ENCODE measurements around the gene STAG2. TPM values are rescaled to one million over a fixed set of nuclear protein-coding genes. Genes with fewer than 3 reads are reported as not detected.
A peak's percentile ranks its signal among the peaks of the same experiment; 100 is the strongest.

STAG2 gene
- total RNA-seq, 1 experiment from 2014 or later, result 92.1 TPM

GRCh38 chrX:124015721-124016120, 54.2 kb downstream of the STAG2 start:
- Histone ChIP-seq H3K9ac (ENCODE audit: low read length) (no peak overlapping the region), H2AFZ (ENCODE audit: low read length) (no peak overlapping the region), H3K9me3 (ENCODE audit: low read length) (no peaks in the 10 kb centered on the region), H4K20me1 (ENCODE audit: low read length) (peaks cover 9% of the 10 kb centered on the region; the same call in 1 of the 2 replicates), H3K9me2 (replicated peaks; ENCODE audit: low read length) (no peaks in the 10 kb centered on the region), H3K4me1 (ENCODE audit: insufficient read depth, low read length) (0 out of 2 replicates have a peak, but pooled peaks cover 2% of the 10 kb centered on the region), H3K4me3 (ENCODE audit: low read length) (no peak overlapping the region), H3K27ac (ENCODE audit: low read length) (no peak overlapping the region), H3K79me2 (ENCODE audit: low read length) (peaks cover 97% of the 10 kb centered on the region), H3K4me2 (ENCODE audit: low read length) (no peak overlapping the region), H3K36me3 (ENCODE audit: low read depth, low read length) (no peaks in the 10 kb centered on the region; the same call in 1 of the 2 replicates), H3K27me3 (ENCODE audit: low read length) (no peaks in the 10 kb centered on the region), H3F3A (ENCODE audit: low read length, unreplicated experiment) (no peaks in the 10 kb centered on the region)
- TF ChIP-seq, protein P1, sequence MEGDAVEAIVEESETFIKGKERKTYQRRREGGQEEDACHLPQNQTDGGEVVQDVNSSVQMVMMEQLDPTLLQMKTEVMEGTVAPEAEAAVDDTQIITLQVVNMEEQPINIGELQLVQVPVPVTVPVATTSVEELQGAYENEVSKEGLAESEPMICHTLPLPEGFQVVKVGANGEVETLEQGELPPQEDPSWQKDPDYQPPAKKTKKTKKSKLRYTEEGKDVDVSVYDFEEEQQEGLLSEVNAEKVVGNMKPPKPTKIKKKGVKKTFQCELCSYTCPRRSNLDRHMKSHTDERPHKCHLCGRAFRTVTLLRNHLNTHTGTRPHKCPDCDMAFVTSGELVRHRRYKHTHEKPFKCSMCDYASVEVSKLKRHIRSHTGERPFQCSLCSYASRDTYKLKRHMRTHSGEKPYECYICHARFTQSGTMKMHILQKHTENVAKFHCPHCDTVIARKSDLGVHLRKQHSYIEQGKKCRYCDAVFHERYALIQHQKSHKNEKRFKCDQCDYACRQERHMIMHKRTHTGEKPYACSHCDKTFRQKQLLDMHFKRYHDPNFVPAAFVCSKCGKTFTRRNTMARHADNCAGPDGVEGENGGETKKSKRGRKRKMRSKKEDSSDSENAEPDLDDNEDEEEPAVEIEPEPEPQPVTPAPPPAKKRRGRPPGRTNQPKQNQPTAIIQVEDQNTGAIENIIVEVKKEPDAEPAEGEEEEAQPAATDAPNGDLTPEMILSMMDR (conservative IDR thresholded peaks at IDR 0.05; ENCODE audit: low read depth, low read length), result no peak
- TF ChIP-seq EZH2 (IDR thresholded peaks at IDR 0.05; ENCODE audit: low read length, unreplicated experiment) (no peak), EZH2phosphoT487 (IDR thresholded peaks at IDR 0.05; ENCODE audit: borderline replicate concordance, low read length) (no peak)
- DNase-seq (no peak), ATAC-seq (peak; percentile 57; the same call in 1 of the 2 replicates)
- CTCF ChIA-PET, result interaction anchor here (0.6 kb wide), 1 partner anchor 81 kb away, joined by 3 read pairs; no protein-coding TSS in a partner anchor
- POLR2A ChIA-PET (ENCODE audit: unreplicated experiment), result no interaction called here
- BruUV-seq (replicated peaks), result no TSS peak
- intact Hi-C loops (cut with micrococcal nuclease), result loop anchor here (5.0 kb wide), 1 partner anchor 38 kb away; no protein-coding TSS in a partner anchor

- Histone ChIP-seq H3K27ac (ENCODE audit: low read length) (no peak overlapping the region), H3K4me3 (ENCODE audit: low read length) (no peak overlapping the region), H3K9me3 (ENCODE audit: low read length) (no peaks in the 10 kb centered on the region), H3K36me3 (ENCODE audit: low read depth, low read length) (no peaks in the 10 kb centered on the region), H3K27me3 (ENCODE audit: low read length) (no peaks in the 10 kb centered on the region), H3K9me2 (replicated peaks; ENCODE audit: low read length) (no peaks in the 10 kb centered on the region), H3F3A (ENCODE audit: low read length, unreplicated experiment) (no peaks in the 10 kb centered on the region), H3K9ac (ENCODE audit: low read length) (no peak overlapping the region), H3K4me2 (ENCODE audit: low read length) (no peak overlapping the region), H3K79me2 (ENCODE audit: low read length) (peaks cover 97% of the 10 kb centered on the region), H2AFZ (ENCODE audit: low read length) (no peak overlapping the region), H4K20me1 (ENCODE audit: low read length) (peaks cover 9% of the 10 kb centered on the region; the same call in 1 of the 2 replicates), H3K4me1 (ENCODE audit: insufficient read depth, low read length) (no peaks in the 10 kb centered on the region)
- ChIA-PET CTCF (no interaction called here), POLR2A (ENCODE audit: unreplicated experiment) (no interaction called here)
- intact Hi-C loops (cut with micrococcal nuclease), result loop anchor here (5.0 kb wide), 1 partner anchor 40 kb away; no protein-coding TSS in a partner anchor
- DNase-seq, result no peak
- TF ChIP-seq EZH2 (IDR thresholded peaks at IDR 0.05; ENCODE audit: low read length, unreplicated experiment) (no peak), EZH2phosphoT487 (IDR thresholded peaks at IDR 0.05; ENCODE audit: borderline replicate concordance, low read length) (no peak)
- TF ChIP-seq, protein P1 (conservative IDR thresholded peaks at IDR 0.05; ENCODE audit: low read depth, low read length), result no peak
- ATAC-seq, result no peak
- no TSS peak for BruUV-seq (replicated peaks)
Observed at GRCh38 chrX:124016825-124017224, 55.3 kb downstream of the STAG2 start.

- no TSS peak for BruUV-seq (replicated peaks)
- Histone ChIP-seq H3K36me3 (ENCODE audit: low read depth, low read length) (no peaks in the 10 kb centered on the region; the same call in 1 of the 2 replicates), H3K4me2 (ENCODE audit: low read length) (no peak overlapping the region), H3K9me2 (replicated peaks; ENCODE audit: low read length) (no peaks in the 10 kb centered on the region), H2AFZ (ENCODE audit: low read length) (no peak overlapping the region), H3K9ac (ENCODE audit: low read length) (no peak overlapping the region), H3K27me3 (ENCODE audit: low read length) (no peaks in the 10 kb centered on the region), H3K4me3 (ENCODE audit: low read length) (no peak overlapping the region), H3K9me3 (ENCODE audit: low read length) (no peaks in the 10 kb centered on the region), H3K79me2 (ENCODE audit: low read length) (peaks cover 96% of the 10 kb centered on the region), H3K27ac (ENCODE audit: low read length) (no peak overlapping the region), H4K20me1 (ENCODE audit: low read length) (0 out of 2 replicates have a peak, but pooled peaks cover 6% of the 10 kb centered on the region), H3K4me1 (ENCODE audit: insufficient read depth, low read length) (peaks cover 5% of the 10 kb centered on the region), H3F3A (ENCODE audit: low read length, unreplicated experiment) (no peaks in the 10 kb centered on the region)
- peak; percentile 31 for DNase-seq
- intact Hi-C loops (cut with micrococcal nuclease), result loop anchor here (5.0 kb wide), 1 partner anchor 41 kb away; no protein-coding TSS in a partner anchor
- ChIA-PET CTCF (interaction anchor here (0.5 to 1.2 kb wide), 4 partner anchors 35 to 241 kb away, joined by 3 to 4 read pairs (median 3); no protein-coding TSS in a partner anchor), POLR2A (ENCODE audit: unreplicated experiment) (interaction anchor here (0.6 kb wide), 1 partner anchor 41 kb away, joined by 7 read pairs; no protein-coding TSS in a partner anchor)
- peak; percentile 36 for ATAC-seq
- TF ChIP-seq EZH2phosphoT487 (IDR thresholded peaks at IDR 0.05; ENCODE audit: borderline replicate concordance, low read length), result no peak
- TF ChIP-seq EZH2 (IDR thresholded peaks at IDR 0.05; ENCODE audit: low read length, unreplicated experiment), result no peak
- TF ChIP-seq, protein P1 (conservative IDR thresholded peaks at IDR 0.05; ENCODE audit: low read depth, low read length), result peak; percentile 54
Observed at GRCh38 chrX:124018023-124018422, 56.5 kb downstream of the STAG2 start.
